CD14-positive monocyte (primary cell): ENCODE results near the gene IL27RA. TPM values are rescaled to one million over a fixed set of nuclear protein-coding genes. Genes with fewer than 3 reads are reported as not detected.
A peak's percentile ranks its signal among the peaks of the same experiment; 100 is the strongest.

Experiments used
- DNase-seq, 3 donors: peaks; one replicate each; pipeline ENCODE4 v3.0.0-alpha.2; 2011 to 2022
- H2AFZ ChIP-seq: 2 replicates; pipeline ENCODE4 v1.6.0; 2012; ENCODE audit warnings: mild to moderate bottlenecking, low read depth, low read length, inconsistent platforms; ENCODE audit not compliant: insufficient read depth, poor library complexity, severe bottlenecking
- H3K27ac ChIP-seq, 2 donors: 1 replicate in 1 of 2; 2 replicates in 1 of 2; pipeline ENCODE4 v1.5.1; 2012 to 2013; ENCODE audit warnings: low read length in 2 of 2, control low read depth in 1 of 2, inconsistent platforms in 1 of 2, low read depth in 1 of 2, mild to moderate bottlenecking in 1 of 2
- H3K27me3 ChIP-seq, 2 donors: one replicate each; pipeline versions ENCODE4 v1.6.0 to v1.6.1; 2011 to 2013; ENCODE audit warnings: low read length in 2 of 2; ENCODE audit not compliant: control insufficient read depth in 2 of 2, insufficient read depth in 2 of 2
- H3K36me3 ChIP-seq, 2 donors: replicated peaks in 1 of 2; 1 replicate in 1 of 2; 2 replicates in 1 of 2; pipeline versions ENCODE4 v1.5.1 to v1.6.1; 2012 to 2013; ENCODE audit warnings: low read length in 2 of 2, control low read depth in 1 of 2, inconsistent platforms in 1 of 2, mild to moderate bottlenecking in 1 of 2; ENCODE audit not compliant: insufficient read depth in 2 of 2, control insufficient read depth in 1 of 2
- H3K4me1 ChIP-seq, 2 donors: 1 replicate in 1 of 2; 2 replicates in 1 of 2; pipeline versions ENCODE4 v1.5.1 to v1.6.1; 2012 to 2013; ENCODE audit warnings: low read length in 2 of 2, control low read depth in 1 of 2, inconsistent platforms in 1 of 2, mild to moderate bottlenecking in 1 of 2, moderate library complexity in 1 of 2; ENCODE audit not compliant: insufficient read depth in 2 of 2, control insufficient read depth in 1 of 2
- H3K4me2 ChIP-seq: replicated peaks from 2 replicates; pipeline ENCODE3; 2012; ENCODE audit warnings: low read length, moderate library complexity, mild to moderate bottlenecking; ENCODE audit not compliant: poor library complexity, severe bottlenecking; ENCODE audit errors: extremely low read depth
- H3K4me3 ChIP-seq, 3 experiments: fragments of 200-600 bp in 1 of 3; sonication (generic) in 1 of 3; replicated peaks in 1 of 3; 1 replicate in 2 of 3; 2 replicates in 1 of 3; pipeline ENCODE4 v1.5.1; 2011 to 2013; ENCODE audit warnings: low read length in 3 of 3, mild to moderate bottlenecking in 3 of 3, control low read depth in 2 of 3, low read depth in 2 of 3, inconsistent platforms in 1 of 3, moderate library complexity in 1 of 3
- H3K79me2 ChIP-seq: 2 replicates; pipeline ENCODE4 v1.6.0; 2012; ENCODE audit warnings: mild to moderate bottlenecking, control low read depth, inconsistent platforms, low read length, moderate library complexity; ENCODE audit not compliant: insufficient read depth
- H3K9ac ChIP-seq: 2 replicates; pipeline ENCODE4 v1.6.0; 2017; ENCODE audit warnings: low read length, mild to moderate bottlenecking; ENCODE audit not compliant: insufficient read depth, poor library complexity, severe bottlenecking
- H3K9me3 ChIP-seq, 2 donors: replicated peaks in 1 of 2; 1 replicate in 1 of 2; 2 replicates in 1 of 2; pipeline versions ENCODE4 v1.5.1 to v1.6.1; 2012 to 2013; ENCODE audit warnings: low read length in 2 of 2, control low read depth in 1 of 2; ENCODE audit not compliant: control insufficient read depth in 1 of 2, insufficient read depth in 1 of 2
- H4K20me1 ChIP-seq: 2 replicates; pipeline ENCODE4 v1.6.0; 2012; ENCODE audit warnings: mild to moderate bottlenecking, low read length, control low read depth, moderate library complexity; ENCODE audit not compliant: insufficient read depth
- H3K27ac Mint-ChIP-seq, 7 donors: one replicate each; pipeline ENCODE4 v1.8.0; 2020; ENCODE audit warnings: mild to moderate bottlenecking in 7 of 7, mixed read lengths in 7 of 7, moderate library complexity in 6 of 7, inconsistent platforms in 2 of 7
- H3K27me3 Mint-ChIP-seq, 3 donors: one replicate each; pipeline ENCODE4 v1.8.0; 2021 to 2022; ENCODE audit warnings: low read depth in 3 of 3, mild to moderate bottlenecking in 3 of 3, mixed read lengths in 3 of 3, moderate library complexity in 3 of 3, inconsistent platforms in 1 of 3
- H3K36me3 Mint-ChIP-seq, 2 donors: one replicate each; pipeline ENCODE4 v1.8.0; 2020; ENCODE audit warnings: mixed read lengths in 2 of 2, inconsistent platforms in 1 of 2, mild to moderate bottlenecking in 1 of 2
- H3K4me1 Mint-ChIP-seq: one replicate; pipeline ENCODE4 v1.8.0; 2020; ENCODE audit warnings: mild to moderate bottlenecking, mixed read lengths
- H3K4me3 Mint-ChIP-seq, 2 donors: one replicate each; pipeline ENCODE4 v1.8.0; 2020; ENCODE audit warnings: mild to moderate bottlenecking in 2 of 2, mixed read lengths in 2 of 2, moderate library complexity in 1 of 2
- H3K9me3 Mint-ChIP-seq, 7 donors: one replicate each; pipeline ENCODE4 v1.8.0; 2020 to 2022; ENCODE audit warnings: mixed read lengths in 7 of 7, mild to moderate bottlenecking in 6 of 7, moderate library complexity in 6 of 7, inconsistent platforms in 2 of 7
- WGBS: methylation state at CpG from one replicate; pipeline ENCODE4 v1.1.5; 2013; ENCODE audit warnings: missing lambda C conversion rate; ENCODE audit not compliant: insufficient coverage; 5-methylcytosine and 5-hydroxymethylcytosine counted together
- intact Hi-C, 2 donors: fragments of 100-400 bp; cut with micrococcal nuclease; formaldehyde crosslinking; loops; one replicate each; pipeline versions ENCODE4 v1.15.0 to v1.15.1; 2023
- polyA plus RNA-seq, 3 donors: library from polyadenylated mRNA; depleted of rRNA in 1 of 3; unstranded in 2 of 3; stranded (reverse) in 1 of 3; fragments of 300-500 nt in 2 of 3; fragments of >200 nt in 1 of 3; fragmentation: Illumina TruSeq in 2 of 3; gene quantifications; 1 replicate in 2 of 3; 2 replicates in 1 of 3; pipeline ENCODE4 v1.2.3, GENCODE V29; 2012 to 2021
- TF ChIP-seq, protein P1 (sequence below): fragments of 200-600 bp; IDR thresholded peaks from one replicate; pipeline ENCODE4 v1.8.0; 2022; ENCODE audit warnings: antibody characterized with exemption, mild to moderate bottlenecking

IL27RA gene
- polyA plus RNA-seq, 3 donors = 40.4 to 61.5 (median 54.9) TPM

DNA sequence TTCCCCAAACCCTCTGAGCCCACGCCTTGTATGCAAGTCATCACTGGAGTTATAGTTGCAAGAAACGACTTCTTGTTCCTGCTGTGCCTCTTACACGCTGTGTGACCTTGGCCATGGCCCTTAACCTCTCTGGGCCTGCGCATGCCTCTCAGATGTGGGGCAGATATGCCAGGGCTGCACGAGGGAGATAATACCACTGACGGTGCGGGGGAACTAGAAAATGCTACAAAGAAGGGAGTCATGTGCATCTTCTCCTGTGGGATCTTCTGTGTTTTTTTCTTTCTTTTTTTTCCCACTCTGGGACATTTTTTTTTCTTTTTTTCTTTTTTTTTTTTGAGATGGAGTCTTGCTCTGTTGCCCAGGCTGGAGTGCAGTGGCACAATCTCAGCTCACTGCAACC is 63.3 kb downstream of the IL27RA start:
- DNase-seq = no peak
- Mint-ChIP-seq H3K27me3 (no peaks in the 10 kb centered on the region), H3K4me3 (no peak overlapping the region), H3K9me3 (peaks cover 0 to 11% (median 7%) of the 10 kb centered on the region in 7 donors), H3K4me1 (peaks cover 9% of the 10 kb centered on the region), H3K36me3 (peaks cover 37 to 47% of the 10 kb centered on the region in 2 donors), H3K27ac (peak overlapping the region in 1 of 7 donors; percentile 33)
- Histone ChIP-seq H3K36me3 (peaks cover 29 to 41% of the 10 kb centered on the region in 2 donors), H3K4me2 (no peak overlapping the region), H3K79me2 (peaks cover 2% of the 10 kb centered on the region), H3K4me1 (peaks cover 11 to 14% of the 10 kb centered on the region in 2 donors), H3K27me3 (no peaks in the 10 kb centered on the region), H3K9me3 (peaks cover 6 to 8% of the 10 kb centered on the region in 2 donors), H3K9ac (no peak overlapping the region), H3K4me3 (no peak overlapping the region), H3K27ac (no peak overlapping the region), H2AFZ (no peak overlapping the region), H4K20me1 (peaks cover 63% of the 10 kb centered on the region)
- 93% methylated on average over 4 of the region's 7 CpGs for WGBS
- TF ChIP-seq, protein P1, sequence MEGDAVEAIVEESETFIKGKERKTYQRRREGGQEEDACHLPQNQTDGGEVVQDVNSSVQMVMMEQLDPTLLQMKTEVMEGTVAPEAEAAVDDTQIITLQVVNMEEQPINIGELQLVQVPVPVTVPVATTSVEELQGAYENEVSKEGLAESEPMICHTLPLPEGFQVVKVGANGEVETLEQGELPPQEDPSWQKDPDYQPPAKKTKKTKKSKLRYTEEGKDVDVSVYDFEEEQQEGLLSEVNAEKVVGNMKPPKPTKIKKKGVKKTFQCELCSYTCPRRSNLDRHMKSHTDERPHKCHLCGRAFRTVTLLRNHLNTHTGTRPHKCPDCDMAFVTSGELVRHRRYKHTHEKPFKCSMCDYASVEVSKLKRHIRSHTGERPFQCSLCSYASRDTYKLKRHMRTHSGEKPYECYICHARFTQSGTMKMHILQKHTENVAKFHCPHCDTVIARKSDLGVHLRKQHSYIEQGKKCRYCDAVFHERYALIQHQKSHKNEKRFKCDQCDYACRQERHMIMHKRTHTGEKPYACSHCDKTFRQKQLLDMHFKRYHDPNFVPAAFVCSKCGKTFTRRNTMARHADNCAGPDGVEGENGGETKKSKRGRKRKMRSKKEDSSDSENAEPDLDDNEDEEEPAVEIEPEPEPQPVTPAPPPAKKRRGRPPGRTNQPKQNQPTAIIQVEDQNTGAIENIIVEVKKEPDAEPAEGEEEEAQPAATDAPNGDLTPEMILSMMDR = no peak
- intact Hi-C loops = loop anchor here in 1 of 2 donors (5.0 kb wide), 1 partner anchor 42 kb away; the partner anchor contains the start of gene ASF1B

- H3K9ac ChIP-seq = no peak overlapping the region
These were observed 64.9 kb downstream of the IL27RA start for GRCh38 chr19:14096272-14096992.

More at GRCh38 chr19:14096272-14096992, 64.9 kb downstream of the IL27RA start:
- peaks cover 6 to 8% of the 10 kb centered on the region in 2 donors for H3K9me3 ChIP-seq
- WGBS = 96% methylated on average over 3 of the region's 11 CpGs
- H2AFZ ChIP-seq = no peak overlapping the region
- peaks cover 9 to 10% of the 10 kb centered on the region in 2 donors for H3K4me1 ChIP-seq
- peaks cover 44 to 57% of the 10 kb centered on the region in 2 donors for H3K36me3 ChIP-seq
- intact Hi-C loops = no loop called here
- peak overlapping the region in 3 of 7 donors; percentile 32 to 80 (median 54) for H3K27ac Mint-ChIP-seq
- H3K4me3 ChIP-seq = no peak overlapping the region
- peaks cover 52 to 63% of the 10 kb centered on the region in 2 donors for H3K36me3 Mint-ChIP-seq
- no peak for DNase-seq
- H3K9me3 Mint-ChIP-seq = peaks cover 0 to 11% (median 7%) of the 10 kb centered on the region in 7 donors
- H4K20me1 ChIP-seq = peaks cover 75% of the 10 kb centered on the region
- no peaks in the 10 kb centered on the region for H3K27me3 ChIP-seq
- H3K27me3 Mint-ChIP-seq = no peaks in the 10 kb centered on the region
- H3K4me1 Mint-ChIP-seq = peaks cover 8% of the 10 kb centered on the region
- no peak overlapping the region for H3K4me2 ChIP-seq
- no peak overlapping the region for H3K4me3 Mint-ChIP-seq
- peaks cover 2% of the 10 kb centered on the region for H3K79me2 ChIP-seq
- TF ChIP-seq, protein P1 = no peak
- no peak overlapping the region for H3K27ac ChIP-seq
